Left kidney (tissue), 2 donors: ENCODE data around the gene TMEM221. TPM values are rescaled to one million over a fixed set of nuclear protein-coding genes. Genes with fewer than 3 reads are reported as not detected.

Experiments used
- DNase-seq: peaks from one replicate; pipeline ENCODE4 v3.0.0-alpha.2; 2013
- polyA plus RNA-seq: library from polyadenylated mRNA; unstranded; fragments of 120-200 nt; gene quantifications from one replicate; pipeline ENCODE4 v1.2.1, GENCODE V29; 2013; ENCODE audit not compliant: insufficient read length

Gene TMEM221
- polyA plus RNA-seq, 1 donor, result 2.9 TPM

DNA sequence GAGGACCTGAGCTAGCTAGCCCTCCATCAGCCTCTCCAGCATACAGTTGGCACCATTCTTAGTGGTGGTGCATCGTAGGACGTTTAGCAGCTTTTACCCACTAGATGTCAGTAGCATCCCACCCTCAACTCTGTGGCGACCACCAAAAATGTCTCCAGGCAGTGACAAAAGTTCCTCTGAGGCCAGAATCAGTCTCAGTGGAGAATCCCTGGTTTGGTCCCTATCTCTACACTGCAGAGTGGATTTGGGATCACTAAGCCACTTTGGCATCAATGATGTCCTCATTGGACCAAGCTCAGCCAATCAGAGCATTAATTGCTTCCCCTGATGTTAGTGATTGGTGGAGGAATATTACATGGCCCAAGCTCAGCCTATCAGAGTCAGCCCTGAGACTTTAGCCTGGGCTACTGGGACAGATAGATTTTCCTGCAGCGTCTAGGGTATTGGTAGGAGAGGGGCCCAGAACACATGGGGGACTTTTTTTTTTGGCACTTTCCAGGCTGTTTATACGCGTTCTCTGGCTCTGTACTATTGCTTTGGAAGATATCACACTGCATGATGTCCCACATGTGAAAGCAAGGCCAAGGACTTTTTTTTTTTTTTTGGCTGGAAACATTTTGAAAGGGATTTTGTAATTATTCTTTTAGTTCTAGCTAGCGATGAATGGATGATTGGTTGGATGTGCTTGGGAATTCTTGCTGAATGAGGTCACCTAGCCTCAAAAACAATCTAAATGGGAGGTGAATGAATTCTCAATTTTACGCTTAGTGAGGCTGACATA is 7.0 kb downstream of the TMEM221 start:
- no peak for DNase-seq

DNA sequence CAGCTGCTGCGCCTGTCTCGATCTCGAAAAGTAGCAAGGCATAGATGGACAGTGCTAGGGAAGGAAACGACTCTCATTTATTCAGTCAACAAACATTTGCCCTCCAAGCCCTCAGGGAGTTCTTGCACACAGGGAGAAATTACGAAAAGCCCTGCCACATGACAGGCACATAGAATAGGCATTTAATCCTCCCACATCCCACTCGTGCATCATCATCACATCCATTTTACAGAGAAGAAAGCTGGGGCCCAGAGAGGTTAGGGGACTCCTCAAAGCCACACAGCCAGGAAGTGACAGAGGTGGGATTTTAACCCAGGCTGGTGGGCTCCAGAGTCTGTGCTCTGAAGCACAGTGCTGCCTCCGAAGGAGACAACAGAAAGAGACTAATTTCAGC is 11.6 kb downstream of the TMEM221 start:
- no peak for DNase-seq

DNA sequence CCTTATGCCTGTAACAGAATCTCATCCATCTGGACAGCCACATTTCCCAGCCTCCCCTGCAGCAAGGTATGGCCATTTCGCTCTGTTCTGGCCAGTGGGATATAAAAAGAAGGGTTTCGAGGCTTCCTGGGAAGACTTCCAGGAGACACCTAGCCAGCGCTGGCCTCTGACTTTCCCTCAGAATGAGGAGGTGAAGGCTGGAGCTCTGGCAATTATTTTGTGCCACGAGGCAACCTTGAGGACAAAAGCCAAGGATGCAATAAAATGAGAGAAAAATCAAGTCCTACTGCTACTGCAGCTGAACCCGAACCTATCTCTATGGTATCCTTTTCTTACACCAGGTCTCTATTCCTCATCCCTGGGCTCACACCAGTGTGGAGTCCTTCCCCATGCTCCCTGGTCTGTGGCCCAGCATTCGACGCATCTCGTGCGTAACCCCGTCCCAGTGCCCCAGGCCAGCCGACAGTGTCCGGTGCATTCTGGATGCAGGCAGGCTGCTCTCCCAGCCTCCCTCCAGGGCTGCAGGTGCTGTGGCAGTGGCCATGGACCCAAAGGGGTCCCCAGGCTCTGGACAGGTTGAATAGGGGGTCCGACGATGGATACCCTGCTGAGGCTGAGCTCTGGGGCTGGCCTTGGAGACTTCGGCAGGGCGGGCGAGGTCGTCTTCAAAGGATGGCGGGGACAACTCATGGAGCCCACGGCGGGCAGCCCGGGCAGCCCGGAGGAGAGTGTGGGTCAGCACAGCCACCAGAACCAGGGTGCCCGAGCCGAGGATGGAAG is 12.2 kb downstream of the TMEM221 start:
- DNase-seq, result no peak

DNA sequence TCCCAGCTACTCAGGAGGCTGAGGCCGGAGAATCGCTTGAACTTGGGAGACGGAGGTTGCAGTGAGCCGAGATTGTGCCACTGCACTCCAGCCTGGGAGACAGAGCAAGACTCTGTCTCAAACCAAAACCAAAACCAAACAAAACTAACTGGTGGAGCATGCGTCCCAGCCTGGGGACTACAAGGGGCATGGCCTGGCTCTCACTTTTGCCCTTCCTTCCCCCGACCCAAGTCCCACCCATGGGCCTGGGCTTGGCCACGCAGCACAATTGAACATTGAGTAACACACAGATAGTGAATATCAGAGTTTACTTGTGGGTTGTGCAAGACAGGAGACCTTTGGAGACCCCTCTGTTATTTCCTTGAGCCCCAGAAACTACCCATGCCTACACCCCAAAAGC is 13.2 kb downstream of the TMEM221 start:
- DNase-seq, result no peak

DNA sequence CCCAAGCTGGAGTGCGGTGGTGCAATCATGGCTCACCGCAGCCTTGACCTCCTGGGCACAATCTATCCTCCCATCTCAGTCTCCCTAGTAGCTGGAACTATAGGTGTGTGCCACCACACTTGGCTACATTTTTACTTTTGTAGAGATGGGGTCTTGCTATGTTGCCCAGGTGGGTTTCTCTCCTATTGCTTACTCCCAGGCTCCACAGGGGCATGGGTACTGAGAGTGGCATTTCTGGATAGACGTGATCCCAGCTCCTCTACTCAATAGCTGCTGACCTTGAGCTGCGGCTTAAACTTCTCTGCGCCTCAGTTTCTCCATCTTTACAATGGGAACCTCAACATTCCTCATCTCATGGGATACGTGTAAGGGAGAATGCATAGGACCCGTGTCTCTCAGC is 17.1 kb downstream of the TMEM221 start:
- no peak for DNase-seq

DNA sequence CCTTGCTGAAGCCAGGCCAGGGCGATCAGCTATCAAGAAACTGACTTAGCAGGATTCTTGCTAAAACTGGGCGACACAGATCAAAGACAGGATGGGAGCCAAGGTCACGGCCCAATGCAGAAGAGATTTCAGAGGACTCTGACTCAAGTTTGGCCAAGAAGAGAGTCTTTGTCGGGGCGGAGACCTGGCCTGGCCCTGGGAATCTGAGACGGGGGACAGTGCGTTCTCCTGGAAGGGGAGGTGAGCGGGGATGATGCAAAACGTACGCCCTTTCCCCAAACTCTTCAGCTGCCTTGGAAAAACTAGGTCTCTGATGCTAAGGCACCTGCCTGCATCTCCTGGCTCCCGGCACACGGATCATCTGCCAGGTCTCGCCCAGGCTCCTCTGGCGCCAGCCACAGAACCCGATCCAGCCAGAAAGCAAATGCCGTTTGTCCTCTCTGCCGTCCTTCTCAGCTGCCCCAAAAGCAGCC is 18.8 kb downstream of the TMEM221 start:
- no peak for DNase-seq

DNA sequence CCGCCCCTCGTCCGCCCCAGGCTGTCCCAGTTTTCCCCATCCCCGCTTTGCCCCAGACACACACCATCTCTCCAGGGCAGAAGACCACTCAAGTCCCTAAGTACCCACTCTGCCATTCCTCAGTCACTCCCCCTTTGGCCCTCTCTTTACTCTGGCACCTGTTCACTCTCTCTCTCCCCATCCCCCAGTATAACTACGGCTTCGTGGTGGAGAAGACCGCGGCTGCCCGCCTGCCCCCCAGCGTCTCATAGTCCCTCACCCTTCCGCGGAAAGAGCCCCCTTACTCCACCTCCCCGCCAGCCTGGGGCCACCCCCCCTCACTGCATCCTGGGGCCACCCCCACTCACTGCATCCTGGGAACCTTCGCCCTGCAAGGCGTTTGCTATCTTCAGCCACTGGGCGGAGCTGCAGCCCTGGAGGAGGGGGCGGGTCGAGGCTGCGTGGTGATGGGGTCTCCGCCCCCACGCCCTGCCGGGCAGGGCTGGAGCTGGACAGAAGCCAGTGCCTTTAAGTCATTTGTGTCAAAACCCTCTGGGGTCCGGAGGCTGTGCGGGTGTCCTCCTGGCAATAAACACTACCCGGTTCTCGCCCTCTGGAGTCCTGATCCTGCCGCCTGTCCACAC is 23.6 kb downstream of the TMEM221 start:
- no peak for DNase-seq

DNA sequence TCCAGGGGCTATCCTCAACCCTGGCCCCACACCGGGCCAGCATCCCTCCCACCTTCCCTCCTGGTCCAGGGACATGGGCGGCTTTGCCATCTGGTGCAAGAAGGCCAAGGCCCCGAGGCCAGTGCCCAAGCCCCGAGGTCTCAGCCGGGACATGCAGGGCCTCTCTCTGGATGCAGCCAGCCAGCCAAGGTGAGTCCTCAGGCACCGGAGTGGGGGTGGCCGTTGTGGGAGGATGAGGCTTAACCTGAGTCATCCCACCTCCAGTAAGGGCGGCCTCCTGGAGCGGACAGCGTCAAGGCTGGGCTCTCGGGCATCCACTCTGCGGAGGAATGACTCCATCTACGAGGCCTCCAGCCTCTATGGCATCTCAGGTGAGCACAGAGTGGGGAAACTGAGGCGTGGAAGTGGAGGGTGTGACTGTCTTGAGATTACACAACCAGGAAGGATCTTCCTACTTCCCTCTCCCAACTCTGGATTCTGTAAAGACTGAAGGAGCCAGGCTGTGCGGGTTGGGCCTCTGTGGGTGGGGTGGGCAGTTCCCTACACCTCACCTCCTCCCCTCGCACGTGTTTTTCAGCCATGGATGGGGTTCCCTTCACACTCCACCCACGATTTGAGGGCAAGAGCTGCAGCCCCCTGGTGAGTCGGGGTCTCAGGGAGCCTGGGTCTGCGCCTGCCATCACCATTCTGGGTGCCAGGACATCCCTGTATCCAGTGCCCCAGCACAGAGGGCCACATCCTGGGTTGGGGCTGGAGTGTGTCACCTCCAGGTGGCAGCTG is 24.8 kb downstream of the TMEM221 start:
- DNase-seq, result no peak

DNA sequence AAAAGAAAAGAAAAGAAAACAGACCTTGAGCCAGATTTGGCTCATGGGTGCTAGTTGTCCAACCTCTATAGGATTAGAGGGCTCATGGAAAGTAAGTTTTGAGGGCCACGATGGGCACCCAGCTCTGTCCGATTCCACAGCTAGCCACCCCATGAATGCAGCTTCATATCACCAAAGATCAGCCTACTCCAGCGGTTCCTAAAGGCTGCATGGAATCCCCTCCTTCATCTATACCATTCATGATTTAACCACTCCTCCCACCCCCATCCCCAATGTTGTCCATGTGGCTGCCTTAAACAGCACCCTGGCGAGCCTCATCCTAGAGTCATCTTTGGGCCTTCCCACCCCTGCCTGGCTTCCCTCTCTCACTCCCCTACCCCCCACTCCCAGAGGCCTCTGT is 26.5 kb downstream of the TMEM221 start:
- DNase-seq, result no peak

DNA sequence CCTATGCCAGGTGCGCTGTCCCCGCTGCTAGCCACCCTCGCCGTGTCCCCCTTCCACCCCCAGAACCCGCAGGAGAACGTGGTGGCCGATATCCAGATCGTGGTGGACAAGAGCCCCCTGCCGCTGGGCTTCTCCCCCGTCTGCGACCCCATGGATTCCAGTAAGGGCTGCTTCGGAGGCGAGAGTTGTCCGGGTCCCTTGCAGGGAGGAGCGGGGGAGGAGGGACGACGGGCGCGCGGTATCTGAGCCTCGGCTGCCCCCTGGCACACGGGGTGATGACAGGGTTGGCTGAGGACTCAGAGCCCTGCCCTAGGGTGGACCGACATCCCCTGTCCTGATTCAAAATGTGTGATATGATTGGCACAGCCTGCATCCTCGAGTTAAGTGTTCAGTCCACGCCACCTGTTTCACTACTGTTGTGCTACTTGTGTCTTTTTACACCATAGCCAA is 28.0 kb downstream of the TMEM221 start:
- DNase-seq, result no peak

DNA sequence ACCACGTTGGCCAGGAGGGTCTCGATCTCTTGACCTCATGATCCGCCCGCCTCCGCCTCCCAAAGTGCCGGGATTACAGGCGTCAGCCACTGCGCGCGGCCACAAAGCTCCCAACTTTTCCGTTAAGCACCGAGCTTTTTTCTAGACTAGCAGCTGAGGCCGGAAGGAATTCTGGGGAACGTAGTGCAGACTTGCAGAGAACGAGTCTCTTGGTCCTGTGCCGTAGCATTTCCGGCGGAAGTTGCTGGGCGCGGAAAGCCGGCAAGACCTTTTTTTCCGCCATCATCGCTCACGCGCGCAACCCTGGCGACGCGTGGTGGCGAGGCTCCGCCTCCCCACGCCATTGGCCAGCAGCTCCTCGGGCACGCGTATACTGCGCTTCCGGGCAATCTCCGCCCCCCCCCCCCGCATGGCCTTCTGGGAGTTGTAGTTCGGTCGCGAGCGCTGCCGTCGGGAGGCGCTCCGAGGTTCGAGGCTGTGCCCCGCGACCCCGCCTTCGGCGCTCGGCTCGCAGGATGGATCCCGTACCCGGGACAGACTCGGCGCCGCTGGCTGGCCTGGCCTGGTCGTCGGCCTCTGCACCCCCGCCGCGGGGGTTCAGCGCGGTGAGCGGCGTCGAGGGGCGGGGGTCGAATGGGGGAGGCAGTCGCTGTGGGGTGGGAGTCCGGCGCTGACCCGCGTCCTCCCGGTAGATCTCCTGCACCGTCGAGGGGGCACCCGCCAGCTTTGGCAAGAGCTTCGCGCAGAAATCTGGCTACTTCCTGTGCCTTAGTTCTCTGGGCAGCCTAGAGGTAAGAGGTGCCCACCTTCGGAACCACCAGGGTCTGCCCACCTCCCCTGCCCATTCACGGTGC is 28.6 kb downstream of the TMEM221 start, which contains the start of gene MVB12A:
TSS of gene MVB12A (plus strand) at position 427 of the 854 bp plus-strand sequence. CDS start at position 516, 89 bp downstream.
- DNase-seq, result peak; percentile 98

DNA sequence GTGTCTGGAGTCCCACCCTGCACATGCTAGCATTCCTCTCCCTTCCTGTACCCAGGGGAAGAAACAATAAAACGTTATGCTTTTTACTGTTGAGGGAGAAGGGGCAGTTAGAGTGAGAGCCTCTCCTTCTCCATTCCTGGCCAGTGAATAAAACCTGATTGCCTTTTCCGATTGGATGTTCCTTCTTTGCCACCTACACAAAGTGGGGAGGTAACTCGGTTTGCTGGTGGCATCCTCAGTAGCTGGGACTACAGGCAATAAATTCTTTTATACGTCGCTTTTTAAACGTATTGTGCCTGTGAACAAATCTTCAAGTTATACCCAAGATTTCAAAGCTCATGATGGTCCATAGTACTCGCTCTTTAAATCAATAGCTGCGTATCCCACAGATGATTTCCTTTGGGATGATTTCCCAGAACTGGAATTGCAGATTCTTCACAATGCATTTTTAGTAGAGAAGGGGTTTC is 29.3 kb downstream of the TMEM221 start:
- DNase-seq, result no peak

DNA sequence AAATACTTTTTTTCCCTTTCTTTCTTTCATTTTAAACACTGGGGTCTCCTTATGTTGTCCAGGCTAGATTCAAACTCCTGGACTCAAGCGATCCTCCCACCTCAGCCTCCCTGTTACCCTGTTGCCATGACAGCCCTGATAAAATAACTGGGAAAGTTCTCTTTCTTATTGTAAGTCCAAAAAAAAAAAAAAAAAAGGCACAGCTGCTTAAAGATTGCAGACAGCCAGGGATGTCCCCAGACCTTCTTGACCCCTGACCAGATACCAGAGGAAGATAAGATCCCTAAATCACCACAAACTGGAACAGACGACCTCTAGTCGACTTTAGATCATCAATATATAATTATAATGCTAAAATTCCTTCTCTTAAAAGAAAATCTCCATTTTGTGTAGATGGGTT is 29.8 kb downstream of the TMEM221 start:
- DNase-seq, result no peak

DNA sequence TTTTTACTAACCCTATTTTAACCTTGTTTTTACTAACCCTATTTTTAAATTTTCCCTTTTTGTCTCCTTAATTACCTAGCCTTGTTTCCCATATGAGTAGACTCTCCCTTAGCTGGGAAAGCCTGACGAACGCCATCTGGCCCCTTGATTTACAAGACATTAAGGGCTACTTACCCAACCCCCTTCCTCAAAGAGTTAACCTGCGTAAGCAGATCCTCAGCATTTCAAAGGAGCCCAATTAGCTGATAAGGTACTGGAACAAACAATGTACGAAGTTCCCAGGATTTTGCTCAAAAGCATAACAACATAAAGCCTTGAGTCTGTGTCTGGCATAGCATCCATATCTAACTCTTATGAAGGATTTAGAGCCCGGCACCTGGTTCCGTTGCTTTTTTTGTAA is 33.3 kb downstream of the TMEM221 start:
- no peak for DNase-seq

DNA sequence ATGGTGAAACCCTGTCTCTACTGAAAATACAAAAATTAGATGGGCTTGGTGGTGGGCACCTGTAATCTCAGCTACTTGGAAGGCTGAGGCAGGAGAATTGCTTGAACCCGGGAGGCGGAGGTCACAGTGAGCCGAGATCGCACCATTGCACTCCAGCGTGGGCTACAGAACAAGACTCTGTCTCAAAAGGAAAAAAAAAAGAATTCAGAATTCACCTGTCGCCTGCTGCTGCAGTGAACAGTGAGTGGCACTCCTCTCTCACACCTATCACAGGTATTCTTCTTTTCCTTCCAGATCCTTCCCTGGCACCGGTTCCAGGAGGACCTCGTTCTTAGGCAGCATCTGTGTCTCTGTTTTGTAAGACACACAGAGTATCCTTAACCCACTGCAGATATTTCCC is 34.4 kb downstream of the TMEM221 start:
- DNase-seq, result no peak

DNA sequence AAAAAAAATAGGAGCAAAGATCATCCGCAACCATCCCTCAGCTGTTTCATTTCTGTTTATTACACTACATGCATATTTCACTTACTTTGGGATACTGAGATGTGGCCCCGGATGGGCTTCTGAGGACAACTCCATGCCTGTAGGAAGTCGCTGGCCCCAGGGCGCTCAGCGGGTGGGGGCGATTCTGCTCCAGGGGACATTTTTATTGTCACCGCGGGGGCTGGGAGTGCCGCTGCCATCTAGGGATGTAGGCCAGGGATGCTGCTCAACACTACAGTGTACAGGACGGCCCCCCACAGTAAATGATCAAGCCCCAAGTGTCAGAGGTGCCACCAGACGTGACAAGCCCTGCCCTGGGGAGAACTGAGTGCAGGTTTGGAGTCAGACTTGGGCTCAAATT is 36.7 kb downstream of the TMEM221 start:
- DNase-seq, result no peak

DNA sequence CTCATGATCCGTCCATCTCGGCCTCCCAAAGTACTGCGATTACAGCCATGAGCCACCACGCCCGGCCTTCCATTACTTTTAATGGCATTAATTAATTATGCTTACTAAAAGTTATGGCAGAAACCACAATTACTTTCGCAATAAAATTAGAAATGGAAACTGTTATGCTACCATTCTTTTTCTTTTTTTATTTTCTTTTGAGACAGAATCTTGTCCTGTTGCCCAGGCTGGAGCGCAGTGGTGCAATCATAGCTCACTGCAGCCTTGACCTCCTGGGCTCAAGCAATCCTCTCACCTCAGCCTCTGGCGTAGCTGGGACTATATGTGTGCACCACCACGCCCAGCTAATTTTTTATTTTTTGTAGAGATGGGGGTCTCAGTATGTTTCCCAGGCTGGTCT is 38.5 kb downstream of the TMEM221 start:
- DNase-seq, result no peak

DNA sequence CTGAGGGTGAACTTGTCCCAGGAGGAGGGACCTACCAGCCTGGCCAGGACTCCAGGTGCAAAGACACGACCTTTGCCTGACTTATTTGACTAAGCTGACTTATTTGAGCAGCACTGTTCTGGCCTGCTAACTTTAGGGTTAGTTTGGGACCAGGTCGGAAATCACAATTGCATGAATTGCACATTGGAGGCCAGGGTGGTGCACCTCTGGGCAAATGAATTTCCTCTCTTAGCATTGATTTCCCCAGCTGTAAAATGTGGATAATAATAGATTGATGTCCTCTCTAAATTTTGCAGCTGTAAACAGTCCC is 41.6 kb downstream of the TMEM221 start:
- DNase-seq, result no peak

DNA sequence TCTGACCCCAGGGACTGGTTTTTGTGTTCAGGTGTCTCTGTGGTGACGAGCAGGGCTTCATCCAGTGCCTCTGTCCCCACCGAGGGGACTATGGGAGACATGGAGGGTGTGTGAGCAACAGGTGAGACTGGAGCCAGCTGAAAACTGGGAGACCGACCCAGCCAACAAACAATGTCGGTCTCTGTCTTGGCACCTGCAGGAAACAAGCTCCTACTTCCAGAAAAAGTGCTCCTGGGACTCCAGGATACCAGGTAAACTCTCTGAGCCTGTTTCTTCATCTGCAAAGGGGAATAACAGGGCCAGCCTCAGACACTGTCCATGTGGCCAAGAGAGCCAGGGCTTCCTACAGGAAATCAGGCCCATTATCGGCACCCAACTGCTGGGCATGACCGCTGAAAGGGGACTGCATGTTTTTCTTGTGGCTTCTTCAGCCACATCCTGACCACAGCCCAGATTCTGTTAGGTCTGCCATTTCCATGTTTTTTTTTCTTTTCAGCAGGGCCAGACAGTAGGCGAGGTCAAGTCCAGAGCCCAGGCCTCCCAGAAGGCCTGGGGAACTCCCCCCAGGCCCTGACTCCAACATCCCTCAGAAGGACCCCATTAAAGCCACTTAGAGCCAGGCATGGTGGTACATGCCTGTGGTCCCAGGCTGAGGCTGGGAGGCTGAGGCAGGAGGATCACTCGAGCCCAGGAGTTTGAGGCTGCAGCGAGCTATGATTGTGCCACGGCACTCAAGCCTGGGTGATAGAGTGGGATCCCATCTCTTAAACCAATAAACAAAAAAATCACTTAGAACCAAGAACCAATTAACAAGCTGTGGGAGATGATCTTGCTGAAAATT is 42.2 kb downstream of the TMEM221 start:
- DNase-seq, result no peak
